AG04449 (cell line): Measurements from ENCODE around the gene PTH1R.

ENCODE experiments used
- CTCF ChIA-PET: fragments of 350-600 bp; formaldehyde crosslinking; extraction: SDS; loops from one replicate; lab custom pipeline; 2021; ENCODE audit warnings: antibody characterized with exemption; lab: Yijun Ruan, JAX
- POLR2A ChIA-PET: fragments of 400-600, 350-600 bp; formaldehyde crosslinking; extraction: SDS; loops from one replicate; lab custom pipeline; 2020; ENCODE audit warnings: antibody characterized with exemption, inconsistent platforms; lab: Yijun Ruan, JAX
- DNase-seq: peaks from one replicate; pipeline ENCODE4 v3.0.0-alpha.2; 2010; ENCODE audit warnings: low read depth, low spot score
- H3K4me3 ChIP-seq: 2 replicates; pipeline ENCODE4 v1.5.1; 2011; ENCODE audit warnings: low read depth, mild to moderate bottlenecking, control low read depth, low read length
- TF ChIP-seq, protein P1 (sequence below): IDR thresholded peaks from one replicate; pipeline ENCODE4 v1.5.1; 2011; ENCODE audit warnings: mild to moderate bottlenecking, moderate library complexity, low read length, control low read depth, inconsistent platforms; ENCODE audit not compliant: insufficient read depth; ENCODE audit errors: missing control alignments

The PTH1R gene

DNA sequence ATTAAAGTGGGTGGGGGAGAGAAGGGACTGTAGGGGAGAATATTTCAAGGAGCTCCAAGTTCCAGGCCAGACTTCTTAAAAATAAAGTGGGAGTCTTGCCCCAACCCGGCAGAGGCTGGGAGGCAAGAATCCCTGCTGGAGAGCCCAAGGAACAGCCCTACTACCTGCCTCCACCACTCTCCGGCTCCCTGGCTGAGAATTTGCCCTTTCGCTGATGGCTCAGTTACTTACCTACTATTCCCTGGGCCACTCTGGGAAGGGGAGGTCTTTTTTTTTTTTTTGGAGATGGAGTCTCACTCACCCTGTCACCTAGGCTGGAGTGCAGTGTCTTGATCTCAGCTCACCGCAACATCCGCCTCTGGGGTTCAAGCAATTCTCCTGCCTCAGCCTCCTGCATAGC is 29.8 kb upstream of the PTH1R start:
- no peak overlapping the region for H3K4me3 ChIP-seq
- ChIA-PET POLR2A (no interaction called here), CTCF (interaction anchor here (0.6 to 10.0 kb wide), 13 partner anchors 12 to 507 kb away, joined by 3 to 70 read pairs (median 4); partner anchors contain the start of gene MYL3)
- no peak for DNase-seq
- TF ChIP-seq, protein P1, sequence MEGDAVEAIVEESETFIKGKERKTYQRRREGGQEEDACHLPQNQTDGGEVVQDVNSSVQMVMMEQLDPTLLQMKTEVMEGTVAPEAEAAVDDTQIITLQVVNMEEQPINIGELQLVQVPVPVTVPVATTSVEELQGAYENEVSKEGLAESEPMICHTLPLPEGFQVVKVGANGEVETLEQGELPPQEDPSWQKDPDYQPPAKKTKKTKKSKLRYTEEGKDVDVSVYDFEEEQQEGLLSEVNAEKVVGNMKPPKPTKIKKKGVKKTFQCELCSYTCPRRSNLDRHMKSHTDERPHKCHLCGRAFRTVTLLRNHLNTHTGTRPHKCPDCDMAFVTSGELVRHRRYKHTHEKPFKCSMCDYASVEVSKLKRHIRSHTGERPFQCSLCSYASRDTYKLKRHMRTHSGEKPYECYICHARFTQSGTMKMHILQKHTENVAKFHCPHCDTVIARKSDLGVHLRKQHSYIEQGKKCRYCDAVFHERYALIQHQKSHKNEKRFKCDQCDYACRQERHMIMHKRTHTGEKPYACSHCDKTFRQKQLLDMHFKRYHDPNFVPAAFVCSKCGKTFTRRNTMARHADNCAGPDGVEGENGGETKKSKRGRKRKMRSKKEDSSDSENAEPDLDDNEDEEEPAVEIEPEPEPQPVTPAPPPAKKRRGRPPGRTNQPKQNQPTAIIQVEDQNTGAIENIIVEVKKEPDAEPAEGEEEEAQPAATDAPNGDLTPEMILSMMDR = no peak

DNA sequence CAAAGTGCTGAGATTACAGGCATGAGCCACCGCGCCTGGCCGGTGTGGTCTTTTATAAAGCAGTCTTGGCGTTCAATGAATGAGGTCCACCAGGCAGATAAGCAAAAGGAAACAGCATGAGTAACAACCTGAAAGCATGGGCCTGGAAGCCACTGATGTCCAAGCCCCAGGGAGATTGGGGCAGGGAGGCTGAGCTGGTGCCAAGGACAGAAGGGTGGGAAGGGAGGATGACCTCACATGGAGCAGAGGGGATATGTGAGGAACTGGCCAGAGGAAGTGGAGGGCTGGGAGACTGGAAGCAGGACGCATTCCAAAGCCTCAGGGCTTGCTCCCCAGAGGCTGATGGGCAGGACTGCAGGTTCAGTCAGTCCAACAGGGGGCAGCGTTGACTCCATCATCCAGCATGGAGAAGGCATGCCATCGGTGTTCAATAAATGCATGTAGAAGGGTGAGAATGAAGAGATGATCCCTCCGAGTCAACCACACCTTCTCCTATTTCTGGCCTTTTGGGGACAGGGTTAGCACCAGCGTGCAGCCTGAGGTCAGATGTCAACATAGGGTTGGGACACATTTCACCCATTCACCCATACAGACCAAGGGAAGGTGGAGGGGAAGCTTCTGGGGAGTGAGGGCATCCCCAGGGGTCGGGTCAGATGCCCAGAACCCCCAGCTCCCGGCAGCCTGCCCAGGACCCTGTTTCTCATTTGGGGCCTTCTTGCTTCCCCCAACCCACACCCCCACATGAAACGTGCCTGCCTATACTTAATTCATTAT is 29.1 kb upstream of the PTH1R start:
- ChIA-PET CTCF (interaction anchor here (0.6 to 10.0 kb wide), 11 partner anchors 11 to 506 kb away, joined by 3 to 70 read pairs (median 6); partner anchors contain the start of gene MYL3), POLR2A (no interaction called here)
- TF ChIP-seq, protein P1 = peak; percentile 59
- DNase-seq = no peak
- no peak overlapping the region for H3K4me3 ChIP-seq

DNA sequence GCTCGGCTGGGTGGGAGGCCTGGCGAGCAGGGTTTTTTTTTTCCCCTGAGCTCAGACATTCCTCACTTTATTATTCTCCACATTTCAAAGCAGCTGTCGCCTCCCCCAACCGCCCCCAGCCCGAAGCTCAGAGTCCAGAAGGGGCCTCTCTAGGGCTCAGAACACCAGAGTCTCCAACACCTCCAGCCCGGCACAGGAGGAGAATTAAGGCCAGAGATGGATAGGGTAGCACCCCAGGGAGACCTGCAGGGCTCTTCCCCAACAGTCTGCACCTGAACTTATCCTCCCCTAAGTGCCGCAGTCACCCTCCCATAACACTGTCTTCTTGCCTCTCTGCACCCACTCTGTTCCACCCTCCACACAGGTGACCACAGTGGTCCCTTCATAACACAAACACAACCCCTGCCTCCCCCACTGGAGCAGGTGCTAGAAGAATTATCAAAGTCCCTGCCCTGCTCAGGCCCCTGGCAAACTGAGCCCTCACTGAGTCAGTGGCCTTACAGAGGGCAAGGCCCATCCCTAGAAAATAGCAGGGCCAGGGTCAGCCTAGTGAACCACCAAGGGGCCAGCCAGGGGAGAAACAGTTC is 28.4 kb upstream of the PTH1R start:
- no peak for DNase-seq
- TF ChIP-seq, protein P1 = no peak
- POLR2A ChIA-PET = no interaction called here
- CTCF ChIA-PET = interaction anchor here (0.7 to 10.0 kb wide), 9 partner anchors 10 to 156 kb away, joined by 3 to 70 read pairs (median 17); partner anchors contain the start of gene MYL3
- no peak overlapping the region for H3K4me3 ChIP-seq

DNA sequence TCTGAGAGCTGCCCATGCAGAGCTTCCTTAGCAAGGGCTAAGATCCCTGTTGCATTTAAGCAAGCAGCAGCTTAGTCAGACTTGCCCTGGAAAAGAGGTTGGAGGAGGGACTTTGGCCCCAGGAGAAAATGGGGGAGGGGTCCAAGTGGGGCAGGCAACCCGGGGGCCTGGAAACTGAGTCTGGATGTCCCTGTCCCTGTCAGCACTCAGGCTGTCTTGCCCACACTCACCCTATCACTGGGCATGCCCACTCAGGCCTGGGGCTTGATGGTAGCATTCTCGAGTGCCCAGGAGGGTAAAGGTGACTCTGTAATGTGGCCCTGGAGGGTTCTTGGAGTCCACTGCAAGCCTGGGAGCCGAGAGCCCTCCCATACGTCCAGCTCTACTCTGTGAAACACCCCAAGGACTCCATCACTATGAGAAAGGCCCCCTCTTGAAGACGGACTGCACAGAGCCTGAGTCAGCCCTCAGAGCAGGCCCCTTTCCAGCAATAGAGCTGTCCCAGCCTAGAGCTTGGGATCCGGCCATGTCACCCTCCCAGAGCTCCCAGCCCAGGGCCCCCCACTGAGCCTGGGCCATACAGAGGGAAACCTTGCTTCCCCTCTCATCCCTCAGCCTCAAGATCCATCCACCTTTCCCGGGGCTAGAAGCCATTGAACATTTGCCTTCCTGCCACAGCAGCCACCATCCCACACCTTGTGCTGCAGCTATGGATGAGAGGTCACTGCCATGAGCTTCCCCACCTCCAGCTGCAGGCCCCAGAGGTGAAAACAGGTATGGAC is 27.6 kb upstream of the PTH1R start:
- no peak overlapping the region for H3K4me3 ChIP-seq
- POLR2A ChIA-PET = no interaction called here
- no peak for DNase-seq
- TF ChIP-seq, protein P1 = no peak
- CTCF ChIA-PET = interaction anchor here (0.9 to 10.0 kb wide), 10 partner anchors 10 to 144 kb away, joined by 3 to 70 read pairs (median 4); partner anchors contain the start of gene MYL3

DNA sequence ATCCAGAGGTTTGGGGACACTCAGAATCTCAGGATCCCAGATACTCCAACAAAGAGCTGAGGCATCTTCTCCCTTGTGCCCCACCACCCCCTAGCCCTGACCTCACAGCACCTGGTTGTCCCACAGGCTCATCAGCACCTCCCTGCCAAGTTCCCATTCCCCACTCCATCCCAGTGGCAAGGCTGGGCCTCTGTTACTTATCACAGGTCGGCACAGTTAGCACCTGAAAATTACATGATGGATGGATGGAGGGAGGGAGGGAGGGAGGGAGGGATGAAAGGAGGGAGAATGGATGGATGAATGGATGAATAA is 27.1 kb upstream of the PTH1R start:
- TF ChIP-seq, protein P1 = no peak
- POLR2A ChIA-PET = no interaction called here
- H3K4me3 ChIP-seq = no peak overlapping the region
- no peak for DNase-seq
- CTCF ChIA-PET = interaction anchor here (0.9 to 10.0 kb wide), 9 partner anchors 9 to 144 kb away, joined by 3 to 70 read pairs (median 4); partner anchors contain the start of gene MYL3
